HG03520 (cell line): ENCODE data around the gene CAPN13.
"Not testable (repeated sequence)": the region's sequence is repeated elsewhere in the genome, so short reads cannot be mapped to it uniquely, and the experiment has no call there.

ENCODE experiments used
- ATAC-seq: cut with Tn5 transposase; IDR thresholded peaks from one replicate; pipeline ENCODE4 v1.9.1; 2021; ENCODE audit warnings: mild to moderate bottlenecking, moderate library complexity; ENCODE audit not compliant: unreplicated experiment

Gene CAPN13

GRCh38 chr2:30705711-30706533, 101.3 kb downstream of the CAPN13 start:
- ATAC-seq = no peak

GRCh38 chr2:30705056-30705455, 102.2 kb downstream of the CAPN13 start:
- ATAC-seq = no peak

GRCh38 chr2:30704309-30705020, 102.8 kb downstream of the CAPN13 start:
- ATAC-seq = no peak

- no peak for ATAC-seq
Observed at GRCh38 chr2:30702694-30703093, 104.6 kb downstream of the CAPN13 start.

GRCh38 chr2:30701782-30702181, 105.5 kb downstream of the CAPN13 start:
- ATAC-seq = no peak

GRCh38 chr2:30697242-30698103, 109.8 kb downstream of the CAPN13 start:
- not testable (repeated sequence) for ATAC-seq

GRCh38 chr2:30695749-30696148, 111.5 kb downstream of the CAPN13 start:
- ATAC-seq = no peak

GRCh38 chr2:30694286-30695055, 112.8 kb downstream of the CAPN13 start:
- no peak for ATAC-seq

- no peak for ATAC-seq
Observed at GRCh38 chr2:30693821-30694281, 113.4 kb downstream of the CAPN13 start.

- ATAC-seq = no peak
Observed at GRCh38 chr2:30692829-30693275, 114.4 kb downstream of the CAPN13 start.

- ATAC-seq = no peak
Observed at GRCh38 chr2:30691948-30692828, 115.1 kb downstream of the CAPN13 start.

- ATAC-seq = no peak
Observed at GRCh38 chr2:30691091-30691947, 115.9 kb downstream of the CAPN13 start.

- ATAC-seq = no peak
Observed at GRCh38 chr2:30690126-30690561, 117.1 kb downstream of the CAPN13 start.

- no peak for ATAC-seq
Observed at GRCh38 chr2:30689496-30690125, 117.6 kb downstream of the CAPN13 start.

- ATAC-seq = no peak
Observed at GRCh38 chr2:30688956-30689401, 118.3 kb downstream of the CAPN13 start.

- ATAC-seq = no peak
Observed at GRCh38 chr2:30686669-30687068, 120.6 kb downstream of the CAPN13 start.

GRCh38 chr2:30686000-30686399, 121.2 kb downstream of the CAPN13 start:
- ATAC-seq = no peak

- no peak for ATAC-seq
Observed at GRCh38 chr2:30684996-30685395, 122.2 kb downstream of the CAPN13 start.
